ENCODE measurements around the gene NAMPT.

The NAMPT gene

DNA sequence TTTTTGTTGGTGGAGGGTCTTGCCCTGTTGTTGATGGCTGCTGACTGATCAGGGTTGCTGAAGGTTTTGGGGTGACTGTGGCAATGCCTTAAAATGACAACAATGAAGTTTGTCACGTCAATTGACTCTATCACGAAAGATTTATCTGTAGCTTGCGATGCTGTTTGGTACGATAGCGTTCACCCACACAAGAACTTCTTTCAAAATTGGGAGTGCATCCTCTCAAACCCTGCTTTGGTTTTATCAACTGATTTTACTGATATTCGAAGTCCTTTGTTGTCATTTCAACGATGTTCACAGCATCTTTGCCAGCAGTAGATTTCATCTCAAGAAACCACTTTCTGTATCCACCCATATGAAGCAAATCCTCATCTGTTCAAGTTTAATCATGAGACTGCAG lies 26.0 kb downstream of the NAMPT start:
- TF ChIP-seq, protein P1, sequence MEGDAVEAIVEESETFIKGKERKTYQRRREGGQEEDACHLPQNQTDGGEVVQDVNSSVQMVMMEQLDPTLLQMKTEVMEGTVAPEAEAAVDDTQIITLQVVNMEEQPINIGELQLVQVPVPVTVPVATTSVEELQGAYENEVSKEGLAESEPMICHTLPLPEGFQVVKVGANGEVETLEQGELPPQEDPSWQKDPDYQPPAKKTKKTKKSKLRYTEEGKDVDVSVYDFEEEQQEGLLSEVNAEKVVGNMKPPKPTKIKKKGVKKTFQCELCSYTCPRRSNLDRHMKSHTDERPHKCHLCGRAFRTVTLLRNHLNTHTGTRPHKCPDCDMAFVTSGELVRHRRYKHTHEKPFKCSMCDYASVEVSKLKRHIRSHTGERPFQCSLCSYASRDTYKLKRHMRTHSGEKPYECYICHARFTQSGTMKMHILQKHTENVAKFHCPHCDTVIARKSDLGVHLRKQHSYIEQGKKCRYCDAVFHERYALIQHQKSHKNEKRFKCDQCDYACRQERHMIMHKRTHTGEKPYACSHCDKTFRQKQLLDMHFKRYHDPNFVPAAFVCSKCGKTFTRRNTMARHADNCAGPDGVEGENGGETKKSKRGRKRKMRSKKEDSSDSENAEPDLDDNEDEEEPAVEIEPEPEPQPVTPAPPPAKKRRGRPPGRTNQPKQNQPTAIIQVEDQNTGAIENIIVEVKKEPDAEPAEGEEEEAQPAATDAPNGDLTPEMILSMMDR (IDR thresholded peaks at IDR 0.05; ENCODE audit: insufficient read depth, low read length, missing control alignments), result no peak
- POLR2A ChIA-PET, result no interaction called here
- CTCF ChIA-PET, result no interaction called here
- DNase-seq (ENCODE audit: low read depth, low spot score), result no peak
- H3K4me3 ChIP-seq (ENCODE audit: low read depth, low read length), result no peak overlapping the region

DNA sequence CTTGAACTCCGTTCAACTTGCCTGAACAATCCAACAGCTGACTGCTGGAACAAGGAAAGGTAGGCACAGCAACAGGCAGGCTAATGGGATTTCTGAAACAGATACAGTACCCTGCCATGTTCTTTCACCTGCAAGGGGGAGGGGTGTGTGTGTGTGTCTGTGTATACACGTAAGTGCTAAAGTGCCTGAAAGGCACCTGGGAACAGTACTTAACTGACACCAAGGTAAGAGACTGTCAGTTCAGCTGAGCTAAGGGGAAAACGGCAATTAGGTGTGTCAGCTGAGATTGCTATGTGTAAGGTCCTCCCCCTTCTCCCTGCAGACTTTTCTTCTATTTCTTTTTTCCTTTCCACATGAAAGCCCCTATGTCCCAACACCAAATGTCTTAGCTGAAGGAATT lies 27.0 kb downstream of the NAMPT start:
- CTCF ChIA-PET, result interaction anchor here (0.8 to 0.9 kb wide), 2 partner anchors 10 to 205 kb away, joined by 3 read pairs; no protein-coding TSS in a partner anchor
- DNase-seq (ENCODE audit: low read depth, low spot score), result no peak
- TF ChIP-seq, protein P1 (IDR thresholded peaks at IDR 0.05; ENCODE audit: insufficient read depth, low read length, missing control alignments), result no peak
- H3K4me3 ChIP-seq (ENCODE audit: low read depth, low read length), result no peak overlapping the region
- POLR2A ChIA-PET, result interaction anchor here (0.6 kb wide), 1 partner anchor 135 kb away, joined by 3 read pairs; no protein-coding TSS in a partner anchor

DNA sequence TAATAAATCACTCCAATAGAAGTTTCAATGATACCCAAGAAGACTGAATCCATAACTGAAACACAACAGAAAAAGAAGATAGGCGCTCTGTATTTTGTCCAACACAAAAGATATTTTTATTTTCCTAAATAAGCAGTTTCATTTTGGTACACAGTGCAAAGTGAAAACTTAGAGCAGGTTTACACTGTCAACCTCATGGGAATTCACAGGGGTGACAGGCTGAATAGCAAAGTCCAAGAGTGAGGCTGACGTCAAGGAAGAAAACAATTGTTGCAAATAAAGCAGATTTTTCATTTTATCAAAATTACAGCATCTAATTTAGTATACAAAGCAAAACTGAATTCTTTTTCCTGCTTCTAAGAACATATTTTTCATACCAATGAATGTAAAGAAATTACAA lies 28.6 kb downstream of the NAMPT start:
- no peak for DNase-seq (ENCODE audit: low read depth, low spot score)
- no peak overlapping the region for H3K4me3 ChIP-seq (ENCODE audit: low read depth, low read length)
- TF ChIP-seq, protein P1 (IDR thresholded peaks at IDR 0.05; ENCODE audit: insufficient read depth, low read length, missing control alignments), result no peak
- CTCF ChIA-PET, result no interaction called here
- POLR2A ChIA-PET, result no interaction called here

DNA sequence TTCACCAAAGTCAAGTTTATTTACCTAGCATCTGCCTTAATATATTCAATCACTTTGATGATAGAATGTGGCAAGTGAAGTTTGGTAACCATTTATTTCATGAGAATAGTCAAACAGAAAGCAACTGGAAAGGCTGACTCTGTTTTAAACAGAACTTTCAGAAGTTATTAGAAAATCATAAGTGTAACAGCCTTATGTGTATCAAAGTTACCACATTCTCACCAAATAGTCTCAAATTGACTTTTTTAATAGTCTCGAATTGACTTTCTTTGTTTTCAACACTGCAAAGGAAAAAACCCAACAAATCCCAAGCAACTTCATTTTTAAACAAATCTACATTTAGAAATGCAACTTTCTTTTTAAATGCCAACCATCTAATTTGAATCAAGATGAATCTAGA lies 29.5 kb downstream of the NAMPT start:
- H3K4me3 ChIP-seq (ENCODE audit: low read depth, low read length), result no peak overlapping the region
- POLR2A ChIA-PET, result no interaction called here
- no peak for DNase-seq (ENCODE audit: low read depth, low spot score)
- CTCF ChIA-PET, result no interaction called here
- TF ChIP-seq, protein P1 (IDR thresholded peaks at IDR 0.05; ENCODE audit: insufficient read depth, low read length, missing control alignments), result no peak

DNA sequence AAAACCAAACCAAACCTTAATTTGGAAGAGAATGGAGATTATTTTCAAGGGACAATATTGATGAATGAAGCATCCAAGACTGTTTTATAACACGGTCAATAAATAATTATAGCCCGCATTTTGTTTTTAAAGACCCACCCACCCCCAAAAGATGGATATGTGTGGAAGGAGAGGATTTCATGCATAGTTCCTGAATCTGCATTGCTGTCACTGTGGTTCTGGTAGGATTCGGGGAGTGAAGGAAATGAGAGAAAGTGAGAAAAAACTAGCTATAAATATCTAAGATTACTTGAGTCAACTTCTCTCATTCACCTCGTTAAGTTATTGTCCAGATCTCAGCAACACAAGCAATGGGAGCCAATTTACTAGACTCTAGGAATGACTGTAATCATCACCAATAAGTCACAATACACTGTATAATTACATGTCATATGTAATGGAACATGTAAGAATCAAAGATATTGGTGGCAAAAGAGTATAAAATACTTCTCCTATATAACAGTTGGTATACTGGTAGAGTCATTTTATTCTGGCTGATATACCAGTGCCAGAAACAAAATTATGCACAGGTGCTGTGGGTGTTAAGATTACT lies 30.2 kb downstream of the NAMPT start:
- CTCF ChIA-PET, result no interaction called here
- TF ChIP-seq, protein P1 (IDR thresholded peaks at IDR 0.05; ENCODE audit: insufficient read depth, low read length, missing control alignments), result no peak
- POLR2A ChIA-PET, result no interaction called here

DNA sequence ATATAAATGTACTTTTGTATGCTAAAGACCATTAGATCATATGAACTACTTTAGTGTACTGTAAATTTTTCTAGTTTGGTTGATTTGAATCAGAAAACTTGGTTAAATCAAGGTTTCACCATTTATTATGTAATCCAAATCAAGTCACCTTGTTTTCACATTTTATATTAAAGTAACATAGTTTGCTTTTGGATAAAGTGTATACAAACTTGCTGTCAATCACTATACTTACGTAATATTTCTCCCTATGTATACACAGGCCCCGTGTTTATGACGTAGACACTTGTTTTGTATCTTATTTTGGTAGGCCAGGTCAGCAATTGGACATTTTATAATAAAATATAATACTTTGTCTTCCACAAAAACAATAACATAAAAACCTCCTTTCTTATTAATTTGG lies 32.2 kb downstream of the NAMPT start:
- POLR2A ChIA-PET, result no interaction called here
- H3K4me3 ChIP-seq (ENCODE audit: low read depth, low read length), result no peak overlapping the region
- TF ChIP-seq, protein P1 (IDR thresholded peaks at IDR 0.05; ENCODE audit: insufficient read depth, low read length, missing control alignments), result no peak
- CTCF ChIA-PET, result no interaction called here
- DNase-seq (ENCODE audit: low read depth, low spot score), result no peak

More for the DNA sequence above, 30.2 kb downstream of the NAMPT start:
- no peak for DNase-seq (ENCODE audit: low read depth, low spot score)
- no peak overlapping the region for H3K4me3 ChIP-seq (ENCODE audit: low read depth, low read length)
